SK-N-SH treated with all-trans-retinoic acid at 6 μM for 48 hours (cell line): ENCODE results near the gene DAND5.

Experiments
- ATAC-seq: fragments of 200-7000 bp; cut with Tn5 transposase; 3 replicates; pipeline ENCODE4 v1.9.1; 2020; ENCODE audit warnings: mild to moderate bottlenecking, moderate library complexity
- ARNTL ChIP-seq: fragments of 450-650 bp; formaldehyde crosslinking; IDR thresholded peaks from 2 replicates; pipeline ENCODE4 v1.5.0; 2020; ENCODE audit warnings: low read depth, mild to moderate bottlenecking, moderate library complexity, borderline replicate concordance
- BACH2 ChIP-seq: fragments of 250-450 bp; sonication (Bioruptor Pico); IDR thresholded peaks from 2 replicates; pipeline ENCODE4 v1.9.0; 2021; ENCODE audit warnings: mild to moderate bottlenecking, borderline replicate concordance
- CREB5 ChIP-seq: fragments of 250-450 bp; sonication (Bioruptor Pico); IDR thresholded peaks from 2 replicates; pipeline ENCODE4 v1.5.1; 2020; ENCODE audit warnings: low read depth, mild to moderate bottlenecking, moderate library complexity
- CSDC2 ChIP-seq: fragments of 250-450 bp; sonication (Bioruptor Pico); IDR thresholded peaks from 2 replicates; pipeline ENCODE4 v1.5.0; 2020; ENCODE audit warnings: mild to moderate bottlenecking, moderate library complexity
- CSRNP3 ChIP-seq: fragments of 250-450 bp; sonication (Bioruptor Pico); IDR thresholded peaks from 2 replicates; pipeline ENCODE4 v1.5.1; 2021; ENCODE audit warnings: mild to moderate bottlenecking, moderate library complexity
- ESRRG ChIP-seq: fragments of 250-450 bp; sonication (Bioruptor Pico); IDR thresholded peaks from 2 replicates; pipeline ENCODE4 v1.6.1; 2021; ENCODE audit warnings: mild to moderate bottlenecking
- GLIS3 ChIP-seq: fragments of 250-450 bp; sonication (Bioruptor Pico); IDR thresholded peaks from 2 replicates; pipeline ENCODE4 v1.5.0; 2020; ENCODE audit warnings: mild to moderate bottlenecking, moderate library complexity
- ISL1 ChIP-seq: fragments of 250-450 bp; sonication (Bioruptor Pico); IDR thresholded peaks from 2 replicates; pipeline ENCODE4 v2.1.2; 2022; ENCODE audit warnings: mild to moderate bottlenecking, moderate library complexity
- OSR1 ChIP-seq: fragments of 250-450 bp; sonication (Bioruptor Pico); IDR thresholded peaks from 2 replicates; pipeline ENCODE4 v1.8.0; 2022; ENCODE audit warnings: moderate library complexity, mild to moderate bottlenecking, inconsistent platforms
- PATZ1 ChIP-seq: fragments of 250-450 bp; sonication (Bioruptor Pico); IDR thresholded peaks from 2 replicates; pipeline ENCODE4 v1.8.0; 2020; ENCODE audit warnings: mild to moderate bottlenecking, moderate library complexity, borderline replicate concordance
- POU6F1 ChIP-seq: fragments of 250-450 bp; sonication (Bioruptor Pico); IDR thresholded peaks from 2 replicates; pipeline ENCODE4 v1.8.0; 2021; ENCODE audit warnings: low read depth, mild to moderate bottlenecking, moderate library complexity, borderline replicate concordance
- PPARA ChIP-seq: fragments of 250-450 bp; sonication (Bioruptor Pico); IDR thresholded peaks from 2 replicates; pipeline ENCODE4 v1.5.0; 2020; ENCODE audit warnings: mild to moderate bottlenecking, borderline replicate concordance
- RARB ChIP-seq: fragments of 250-450 bp; sonication (Bioruptor Pico); IDR thresholded peaks from 2 replicates; pipeline ENCODE4 v1.8.0; 2021; ENCODE audit warnings: mild to moderate bottlenecking, moderate library complexity
- SNAI2 ChIP-seq: fragments of 250-450 bp; sonication (Bioruptor Pico); IDR thresholded peaks from 2 replicates; pipeline ENCODE4 v1.5.0; 2020; ENCODE audit warnings: mild to moderate bottlenecking, moderate library complexity
- TCF4 ChIP-seq: fragments of 250-450 bp; sonication (Bioruptor Pico); IDR thresholded peaks from 2 replicates; pipeline ENCODE4 v1.8.0; 2021; ENCODE audit warnings: mild to moderate bottlenecking, moderate library complexity, borderline replicate concordance
- TSHZ2 ChIP-seq: fragments of 250-450 bp; sonication (Bioruptor Pico); IDR thresholded peaks from 2 replicates; pipeline ENCODE4 v1.5.0; 2020; ENCODE audit warnings: mild to moderate bottlenecking, moderate library complexity
- ZC3H10 ChIP-seq: fragments of 250-450 bp; sonication (Bioruptor Pico); IDR thresholded peaks from 2 replicates; pipeline ENCODE4 v1.5.1; 2021; ENCODE audit warnings: mild to moderate bottlenecking, moderate library complexity
- ZFP30 ChIP-seq: fragments of 450-650 bp; formaldehyde crosslinking; IDR thresholded peaks from 2 replicates; pipeline ENCODE4 v1.5.0; 2022; ENCODE audit warnings: mild to moderate bottlenecking, moderate library complexity
- ZNF565 ChIP-seq: fragments of 450-650 bp; formaldehyde crosslinking; conservative IDR thresholded peaks from 2 replicates; pipeline ENCODE4 v1.5.0; 2020; ENCODE audit warnings: low read depth, mild to moderate bottlenecking, moderate library complexity
- ZNF70 ChIP-seq: fragments of 450-650 bp; formaldehyde crosslinking; IDR thresholded peaks from 2 replicates; pipeline ENCODE4 v1.5.0; 2020; ENCODE audit warnings: mild to moderate bottlenecking, moderate library complexity

The DAND5 gene

GRCh38 chr19:12930002-12930645, 39.3 kb upstream of the DAND5 start:
- TF ChIP-seq CSDC2 (CRISPR knock-in tag) (no peak), PATZ1 (CRISPR knock-in tag) (no peak), OSR1 (no peak), CSRNP3 (CRISPR knock-in tag) (no peak), CREB5 (CRISPR knock-in tag) (no peak), ZNF565 (CRISPR knock-in tag) (no peak), ISL1 (CRISPR knock-in tag) (no peak), RARB (CRISPR knock-in tag) (no peak), ZFP30 (CRISPR knock-in tag) (no peak), ESRRG (CRISPR knock-in tag) (no peak), GLIS3 (no peak), ARNTL (CRISPR knock-in tag) (no peak), POU6F1 (no peak), ZNF70 (no peak), TCF4 (CRISPR knock-in tag) (no peak), PPARA (CRISPR knock-in tag) (no peak), ZC3H10 (CRISPR knock-in tag) (no peak), TSHZ2 (CRISPR knock-in tag) (no peak), BACH2 (CRISPR knock-in tag) (no peak), SNAI2 (CRISPR knock-in tag) (no peak)
- TF ChIP-seq, all 23 proteins: peak for 0

GRCh38 chr19:12932392-12933286, 36.7 kb upstream of the DAND5 start:
- no peak for TF ChIP-seq TSHZ2 (CRISPR knock-in tag)
- TF ChIP-seq, all 23 proteins: peak for 0
- ATAC-seq = peak; percentile 17

More at GRCh38 chr19:12930002-12930645, 39.3 kb upstream of the DAND5 start:
- no peak for ATAC-seq
